ENCODE data around the gene UNC5CL. TPM values are rescaled to one million over a fixed set of nuclear protein-coding genes. Genes with fewer than 3 reads are reported as not detected.

UNC5CL gene
- total and polyA plus RNA-seq, 2 of the 4 experiments (the other 2 are of a cell fraction) = not detected

GRCh38 chr6:41028561-41029412, 10.2 kb downstream of the UNC5CL start (continued):
- TF ChIP-seq, protein P1, sequence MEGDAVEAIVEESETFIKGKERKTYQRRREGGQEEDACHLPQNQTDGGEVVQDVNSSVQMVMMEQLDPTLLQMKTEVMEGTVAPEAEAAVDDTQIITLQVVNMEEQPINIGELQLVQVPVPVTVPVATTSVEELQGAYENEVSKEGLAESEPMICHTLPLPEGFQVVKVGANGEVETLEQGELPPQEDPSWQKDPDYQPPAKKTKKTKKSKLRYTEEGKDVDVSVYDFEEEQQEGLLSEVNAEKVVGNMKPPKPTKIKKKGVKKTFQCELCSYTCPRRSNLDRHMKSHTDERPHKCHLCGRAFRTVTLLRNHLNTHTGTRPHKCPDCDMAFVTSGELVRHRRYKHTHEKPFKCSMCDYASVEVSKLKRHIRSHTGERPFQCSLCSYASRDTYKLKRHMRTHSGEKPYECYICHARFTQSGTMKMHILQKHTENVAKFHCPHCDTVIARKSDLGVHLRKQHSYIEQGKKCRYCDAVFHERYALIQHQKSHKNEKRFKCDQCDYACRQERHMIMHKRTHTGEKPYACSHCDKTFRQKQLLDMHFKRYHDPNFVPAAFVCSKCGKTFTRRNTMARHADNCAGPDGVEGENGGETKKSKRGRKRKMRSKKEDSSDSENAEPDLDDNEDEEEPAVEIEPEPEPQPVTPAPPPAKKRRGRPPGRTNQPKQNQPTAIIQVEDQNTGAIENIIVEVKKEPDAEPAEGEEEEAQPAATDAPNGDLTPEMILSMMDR (conservative IDR thresholded peaks at IDR 0.05; ENCODE audit: low read depth, low read length) = no peak

All from IMR-90 (cell line).